ENCODE results near the gene ADD1.

The ADD1 gene

GRCh38 chr4:2925931-2926860 lies 82.6 kb downstream of the ADD1 start:
- no peak for DNase-seq

DNA sequence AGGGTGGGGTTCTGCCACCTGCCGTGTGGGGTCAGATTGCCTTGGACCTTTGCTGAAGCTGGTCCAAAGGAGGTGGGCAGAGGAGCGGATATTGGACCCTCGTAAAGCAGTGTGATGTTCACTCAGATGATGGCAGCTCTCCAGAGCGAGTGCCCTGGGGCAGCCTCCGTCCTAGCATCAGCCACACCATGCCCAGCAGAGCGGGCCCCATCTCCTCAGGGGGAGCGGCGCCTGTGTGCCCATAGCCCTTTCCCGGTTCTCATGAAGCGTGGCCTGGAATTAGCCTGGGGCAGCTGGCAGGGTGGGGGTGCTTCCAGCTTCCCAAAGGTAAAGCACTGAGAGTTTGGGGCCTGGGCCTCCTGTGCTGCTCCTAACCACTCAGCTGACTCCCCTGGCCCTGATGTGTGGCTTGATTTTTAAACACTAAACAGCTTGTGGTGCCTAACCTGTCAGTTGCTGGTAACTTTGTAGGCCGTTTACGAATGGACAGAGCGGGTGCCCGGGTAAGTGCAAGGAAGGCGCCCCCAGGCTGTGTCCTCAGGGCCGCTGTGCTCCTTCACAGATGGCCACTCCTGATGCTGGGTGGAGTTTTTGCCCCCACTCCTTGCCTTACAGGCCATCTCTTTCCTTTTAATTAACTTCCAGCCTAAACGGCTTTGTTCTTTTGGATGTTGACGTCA lies 83.5 kb downstream of the ADD1 start:
- no peak for DNase-seq

GRCh38 chr4:2927696-2928075 lies 84.0 kb downstream of the ADD1 start:
- DNase-seq: no peak

- DNase-seq: no peak
Measured at GRCh38 chr4:2928242-2929176, 84.9 kb downstream of the ADD1 start.

- no peak for DNase-seq
Measured at GRCh38 chr4:2929469-2929868, 85.8 kb downstream of the ADD1 start.

- DNase-seq: no peak
Measured at GRCh38 chr4:2930135-2930757, 86.6 kb downstream of the ADD1 start.

DNA sequence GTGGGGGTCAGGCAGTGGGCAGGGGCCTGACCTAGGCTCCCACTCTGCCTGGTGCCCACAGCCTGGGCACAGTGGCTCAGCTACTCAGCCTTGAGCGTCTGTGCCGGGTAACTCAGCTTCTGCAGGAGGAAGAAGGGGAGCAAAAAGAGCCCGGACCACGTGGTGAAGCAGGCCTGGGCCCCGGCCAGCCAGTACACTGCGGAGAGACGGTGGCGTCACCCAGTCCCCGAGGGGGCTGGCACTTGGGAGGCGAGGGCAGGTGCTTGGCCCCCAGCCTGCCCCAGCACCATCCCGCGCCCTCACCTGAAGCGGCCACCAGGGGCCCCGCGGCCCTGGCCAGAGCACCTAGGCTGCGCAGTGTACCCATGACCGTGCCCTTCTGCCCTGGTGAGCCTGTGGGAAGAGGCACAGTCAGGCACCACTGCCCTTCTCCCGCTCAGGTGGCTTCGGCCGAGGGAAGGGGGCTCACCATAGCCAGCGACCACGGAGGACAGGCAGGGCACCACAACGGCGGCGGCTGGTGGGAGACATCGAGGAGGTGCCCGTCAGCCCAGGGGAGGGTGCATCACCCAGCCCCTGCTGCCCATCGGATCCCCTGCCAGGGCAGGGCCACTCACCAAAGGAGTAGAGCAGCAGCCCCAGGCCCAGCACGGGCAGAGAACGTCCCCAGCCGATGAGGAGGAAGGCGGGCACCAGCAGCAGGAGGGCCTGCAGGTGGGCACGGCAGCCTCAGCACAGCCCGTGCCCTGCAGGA lies 87.3 kb downstream of the ADD1 start:
- DNase-seq: no peak

GRCh38 chr4:2931512-2932301 lies 88.1 kb downstream of the ADD1 start:
- no peak for DNase-seq

- no peak for DNase-seq
Measured at GRCh38 chr4:2932321-2932950, 88.8 kb downstream of the ADD1 start.

DNA sequence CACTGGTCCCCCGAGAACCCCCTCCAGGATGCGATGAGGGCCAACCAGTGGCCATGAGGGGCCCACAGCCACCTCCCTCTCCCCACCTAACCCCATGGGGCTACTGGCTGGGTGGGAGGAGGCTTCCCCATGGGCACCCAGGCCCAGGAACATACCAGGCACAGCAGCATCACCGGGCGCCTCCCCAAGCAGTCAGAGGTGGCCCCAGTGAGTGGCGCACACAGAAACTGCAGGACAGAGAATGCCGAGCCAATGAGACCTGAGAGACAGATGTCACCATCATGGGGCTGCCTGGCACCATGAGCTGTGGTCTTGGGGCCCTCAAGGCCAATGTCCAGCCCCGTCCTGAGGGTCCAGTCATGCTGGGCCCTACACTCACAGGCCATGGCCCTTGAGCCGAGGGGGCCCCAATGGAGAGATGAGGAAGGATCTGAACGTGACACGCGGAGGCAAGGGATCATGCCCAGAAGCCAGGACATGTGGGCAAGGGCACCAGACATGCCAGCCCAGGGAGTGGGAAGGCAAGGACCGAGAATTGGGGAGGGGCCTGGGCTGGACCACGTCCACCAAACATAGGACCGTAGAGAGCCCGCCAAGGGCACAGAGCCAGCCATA lies 89.4 kb downstream of the ADD1 start:
- peak; percentile 23 for DNase-seq

DNA sequence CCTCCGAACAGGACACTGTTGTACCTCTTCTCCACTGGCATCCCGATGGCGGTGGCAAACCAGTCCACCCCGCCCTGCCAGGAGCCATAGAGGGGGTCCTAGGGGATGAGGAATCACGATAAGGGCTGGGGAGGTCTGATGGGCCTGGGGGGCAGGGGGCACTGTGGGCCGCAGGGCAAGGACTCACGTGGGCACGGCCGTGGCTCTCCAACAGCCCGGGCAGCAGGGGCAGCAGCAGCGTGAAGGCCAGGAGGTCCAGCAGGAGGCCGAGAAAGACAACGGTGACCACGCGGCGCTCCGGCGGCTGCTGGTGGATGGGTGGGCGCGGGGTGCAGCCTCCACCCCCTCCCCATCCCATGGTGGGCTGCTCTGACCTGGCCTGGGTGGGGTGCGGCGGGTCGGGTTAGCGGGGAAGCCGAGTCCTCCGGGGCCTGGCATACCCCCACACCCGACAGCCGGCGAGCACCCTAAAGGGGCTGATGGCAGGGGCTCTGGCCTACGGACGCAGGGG lies 90.0 kb downstream of the ADD1 start:
- no peak for DNase-seq

DNA sequence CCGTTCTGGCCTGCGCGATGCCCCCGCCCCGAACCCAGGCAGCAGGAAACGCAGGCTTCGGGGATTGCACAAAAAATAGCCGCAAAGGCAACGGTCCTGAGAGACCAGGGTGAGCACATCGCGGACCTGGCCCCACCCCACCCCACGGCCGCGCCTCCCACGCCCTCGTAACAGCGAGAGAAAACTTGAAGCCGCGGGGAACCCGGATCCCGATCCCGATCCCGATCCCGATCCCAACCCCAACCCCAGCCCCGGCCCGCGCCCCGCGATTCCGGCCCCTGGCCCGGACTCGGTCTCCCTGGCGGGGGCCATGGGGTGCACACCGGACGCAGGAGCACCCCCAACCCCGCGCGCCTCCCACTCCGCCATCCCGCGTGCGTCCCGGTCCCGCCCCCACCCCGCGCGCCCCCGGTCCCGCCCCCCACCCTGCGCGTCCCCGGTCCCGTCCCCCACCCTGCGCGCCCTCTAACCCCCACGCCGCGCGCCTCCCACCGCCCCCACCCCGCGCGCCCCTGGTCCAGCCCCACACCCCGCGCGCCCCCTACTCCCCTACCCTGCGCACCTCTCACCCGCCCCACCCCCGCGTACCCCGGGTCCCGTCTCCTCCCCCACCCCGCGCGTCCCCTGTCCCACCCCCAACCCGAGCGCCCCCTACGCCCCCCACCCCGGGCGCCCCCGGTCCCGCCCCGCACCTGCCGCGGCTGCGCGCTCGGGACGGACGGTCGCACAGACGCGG lies 90.6 kb downstream of the ADD1 start:
- peak; percentile 63 for DNase-seq

DNA sequence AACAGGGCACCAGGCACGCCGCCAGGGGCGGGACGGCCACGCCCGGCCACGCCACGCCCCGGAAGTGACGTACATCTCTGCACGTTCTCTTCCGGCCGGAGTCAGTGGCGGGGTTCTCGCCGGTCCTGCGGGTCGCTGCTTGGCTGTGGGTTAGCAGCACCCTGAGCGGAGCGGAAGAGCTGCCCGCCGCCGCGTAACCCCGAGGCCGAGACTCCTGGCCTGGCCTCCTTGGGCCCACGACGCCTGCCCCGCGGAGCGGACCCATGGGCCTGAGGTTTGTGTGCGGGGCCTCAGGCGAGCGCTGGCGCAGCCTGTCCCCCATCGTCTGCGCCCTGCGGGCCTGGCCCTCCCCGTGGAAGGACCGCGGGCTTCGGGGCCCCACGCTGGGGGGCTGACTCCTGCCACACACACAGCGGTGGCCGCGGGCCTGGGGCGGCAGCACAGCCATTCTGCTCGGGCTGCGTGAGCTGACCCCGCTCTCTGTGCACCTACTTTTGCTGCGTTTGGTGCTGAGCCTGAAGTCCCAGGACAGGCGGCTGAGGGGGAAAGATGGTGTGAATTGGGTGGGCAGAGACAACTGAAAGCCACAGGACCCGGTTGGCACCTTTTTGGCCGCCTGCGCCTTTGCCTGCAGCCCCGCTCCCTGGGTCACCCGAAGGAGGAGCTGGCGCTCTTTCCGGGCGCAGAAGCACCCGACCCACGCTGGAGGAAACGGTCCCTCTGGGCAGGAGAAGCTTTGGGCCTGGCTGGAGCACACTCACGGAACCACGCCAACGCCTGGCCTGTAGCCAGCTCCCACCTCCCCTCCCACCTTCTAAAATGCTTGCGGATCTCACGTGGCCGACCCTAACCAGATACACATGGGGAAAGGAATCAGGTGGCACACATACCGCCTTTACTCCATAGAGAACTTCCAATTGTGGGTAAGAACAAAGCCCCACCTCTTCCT lies 91.4 kb downstream of the ADD1 start:
- DNase-seq: peak; percentile 97

- no peak for DNase-seq
Measured at GRCh38 chr4:2935762-2936743, 92.4 kb downstream of the ADD1 start.

- no peak for DNase-seq
Measured at GRCh38 chr4:2936773-2937145, 93.1 kb downstream of the ADD1 start.

DNA sequence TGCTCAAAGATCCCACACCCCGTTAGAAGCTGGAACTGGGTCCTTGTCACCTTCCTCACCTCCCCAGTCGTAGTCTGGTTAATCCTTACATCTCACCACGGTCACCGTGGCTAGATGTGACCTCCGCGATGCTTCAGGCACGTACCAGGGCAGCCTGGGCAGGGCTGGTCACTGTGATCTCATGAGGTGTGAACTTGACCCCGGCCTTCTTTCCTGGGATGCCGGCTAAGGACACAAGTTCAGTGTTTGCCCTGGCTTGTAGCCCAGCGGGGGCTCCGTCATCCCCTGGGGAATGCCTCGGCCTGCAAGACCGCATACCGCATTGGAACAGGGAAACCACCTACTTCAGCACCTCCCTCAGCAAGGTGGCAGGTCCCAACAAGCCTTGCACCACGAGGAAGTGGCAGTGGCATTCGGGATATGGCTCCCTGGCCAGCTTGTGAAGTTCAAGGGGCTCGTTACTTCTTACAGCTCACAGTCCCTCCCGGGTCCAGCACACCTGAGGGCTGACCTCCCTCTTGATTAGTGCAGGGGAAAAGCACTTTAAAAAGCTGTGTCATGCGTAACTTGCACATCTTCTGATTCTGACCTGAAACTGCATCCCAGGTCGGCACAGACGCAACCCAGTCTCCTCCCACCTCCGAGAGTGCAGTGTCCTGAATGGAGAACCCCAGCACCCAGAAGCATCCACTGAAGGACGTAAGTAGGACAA lies 93.7 kb downstream of the ADD1 start:
- no peak for DNase-seq
